HepG2 (cell line): Measurements from ENCODE around the gene C1orf116. TPM values are rescaled to one million over a fixed set of nuclear protein-coding genes. Genes with fewer than 3 reads are reported as not detected.

Source experiments
- CEBPG ChIP-seq: IDR thresholded peaks from 2 replicates; pipeline ENCODE4 v1.6.1; 2016
- GATAD2A ChIP-seq: IDR thresholded peaks from 2 replicates; pipeline ENCODE4 v1.6.1; 2016
- GFI1 ChIP-seq: sonication (generic); formaldehyde crosslinking; IDR thresholded peaks from 2 replicates; pipeline ENCODE4 v1.5.0; 2020; ENCODE audit warnings: missing genetic modification reagents, mild to moderate bottlenecking, borderline replicate concordance
- HOXA7 ChIP-seq: sonication (generic); formaldehyde crosslinking; IDR thresholded peaks from 2 replicates; pipeline ENCODE4 v1.8.1; 2022; ENCODE audit warnings: mild to moderate bottlenecking, missing genetic modification reagents, moderate library complexity
- JDP2 ChIP-seq: sonication (generic); formaldehyde crosslinking; IDR thresholded peaks from 2 replicates; pipeline ENCODE4 v1.8.1; 2022; ENCODE audit warnings: missing genetic modification reagents, borderline replicate concordance
- KLF11 ChIP-seq: IDR thresholded peaks from 2 replicates; pipeline ENCODE4 v1.6.1; 2016; ENCODE audit warnings: missing compliant biosample characterization
- KLF6 ChIP-seq: IDR thresholded peaks from 2 replicates; pipeline ENCODE4 v1.8.0; 2016; ENCODE audit warnings: missing biosample characterization, missing genetic modification reagents
- KMT2A ChIP-seq: sonication (generic); formaldehyde crosslinking; IDR thresholded peaks from 2 replicates; pipeline ENCODE4 v1.4.0; 2020; ENCODE audit warnings: missing genetic modification reagents
- MED8 ChIP-seq: sonication (generic); formaldehyde crosslinking; IDR thresholded peaks from 2 replicates; pipeline ENCODE4 v1.8.1; 2023; ENCODE audit warnings: mild to moderate bottlenecking, missing genetic modification reagents; ENCODE audit not compliant: insufficient replicate concordance
- ZBTB1 ChIP-seq: sonication (generic); formaldehyde crosslinking; IDR thresholded peaks from 2 replicates; pipeline ENCODE4 v1.4.0; 2020; ENCODE audit warnings: missing genetic modification reagents, borderline replicate concordance
- ZBTB21 ChIP-seq: sonication (generic); formaldehyde crosslinking; IDR thresholded peaks from 2 replicates; pipeline ENCODE4 v1.4.0; 2020; ENCODE audit warnings: missing genetic modification reagents
- ZNF10 ChIP-seq: sonication (generic); formaldehyde crosslinking; IDR thresholded peaks from 2 replicates; pipeline ENCODE4 v1.4.0; 2020; ENCODE audit warnings: mild to moderate bottlenecking, low read depth, missing genetic modification reagents, borderline replicate concordance
- ZNF703 ChIP-seq: sonication (generic); formaldehyde crosslinking; IDR thresholded peaks from 2 replicates; pipeline ENCODE4 v1.5.1; 2020; ENCODE audit warnings: missing genetic modification reagents, mild to moderate bottlenecking, moderate library complexity, borderline replicate concordance
- ZNF788 ChIP-seq: sonication (generic); formaldehyde crosslinking; IDR thresholded peaks from 2 replicates; pipeline ENCODE4 v1.5.0; 2020; ENCODE audit warnings: mild to moderate bottlenecking, missing genetic modification reagents, borderline replicate concordance
- ZNF816 ChIP-seq: sonication (generic); formaldehyde crosslinking; IDR thresholded peaks from 2 replicates; pipeline ENCODE4 v1.8.0; 2022; ENCODE audit warnings: missing genetic modification reagents, mild to moderate bottlenecking, borderline replicate concordance
- ZZZ3 ChIP-seq: sonication (generic); formaldehyde crosslinking; IDR thresholded peaks from 2 replicates; pipeline ENCODE4 v1.4.0; 2020; ENCODE audit warnings: missing genetic modification reagents, mild to moderate bottlenecking, borderline replicate concordance
- polyA plus RNA-seq, 8 experiments: library from polyadenylated mRNA; depleted of rRNA in 3 of 8; stranded (reverse) in 7 of 8; unstranded in 1 of 8; fragments of >200 nt; fragmentation: Illumina TruSeq in 4 of 8; extraction: Trizol in 4 of 8; gene quantifications; 2 replicates each; pipeline versions ENCODE4 v1.2.1 to v1.2.3, GENCODE V29; 2011 to 2016; ENCODE audit warnings: low read depth in 4 of 8, missing spikeins in 1 of 8, mixed read lengths in 1 of 8; ENCODE audit not compliant: insufficient read depth in 1 of 8
- total RNA-seq, 5 experiments: library from RNA; depleted of rRNA; stranded (reverse); fragments of >200 nt; fragmentation: Illumina TruSeq; extraction: Trizol; gene quantifications; 2 replicates each; pipeline ENCODE4 v1.2.3, GENCODE V29; 2016; ENCODE audit warnings: low read depth in 1 of 5
- TF ChIP-seq, protein P1 (sequence below): sonication (generic); formaldehyde crosslinking; IDR thresholded peaks from 2 replicates; pipeline ENCODE4 v1.5.0; 2020; ENCODE audit warnings: mild to moderate bottlenecking, missing genetic modification reagents
- TF ChIP-seq, protein P2 (sequence below): sonication (generic); formaldehyde crosslinking; conservative IDR thresholded peaks from 2 replicates; pipeline ENCODE4 v1.8.0; 2022; ENCODE audit warnings: missing genetic modification reagents
- TF ChIP-seq, protein P3 (sequence below): IDR thresholded peaks from 2 replicates; pipeline ENCODE4 v1.6.1; 2018; ENCODE audit warnings: missing genetic modification reagents, mild to moderate bottlenecking, missing compliant biosample characterization
- TF ChIP-seq, protein P4 (sequence below): sonication (generic); formaldehyde crosslinking; IDR thresholded peaks from 2 replicates; pipeline ENCODE4 v1.4.0; 2020; ENCODE audit warnings: missing genetic modification reagents, mild to moderate bottlenecking, borderline replicate concordance
- TF ChIP-seq, protein P5 (sequence below): sonication (generic); formaldehyde crosslinking; IDR thresholded peaks from 2 replicates; pipeline ENCODE4 v1.8.1; 2023; ENCODE audit warnings: mild to moderate bottlenecking, missing genetic modification reagents, borderline replicate concordance
- TF ChIP-seq, protein P6 (sequence below): sonication (generic); formaldehyde crosslinking; conservative IDR thresholded peaks from 2 replicates; pipeline ENCODE4 v1.8.0; 2022; ENCODE audit warnings: low read depth, missing genetic modification reagents

C1orf116 gene
- total and polyA plus RNA-seq, 2 of the 13 experiments (the other 11 are each of a cell fraction or from before 2014, with no cell fraction given): 0.51 to 0.95 TPM

DNA sequence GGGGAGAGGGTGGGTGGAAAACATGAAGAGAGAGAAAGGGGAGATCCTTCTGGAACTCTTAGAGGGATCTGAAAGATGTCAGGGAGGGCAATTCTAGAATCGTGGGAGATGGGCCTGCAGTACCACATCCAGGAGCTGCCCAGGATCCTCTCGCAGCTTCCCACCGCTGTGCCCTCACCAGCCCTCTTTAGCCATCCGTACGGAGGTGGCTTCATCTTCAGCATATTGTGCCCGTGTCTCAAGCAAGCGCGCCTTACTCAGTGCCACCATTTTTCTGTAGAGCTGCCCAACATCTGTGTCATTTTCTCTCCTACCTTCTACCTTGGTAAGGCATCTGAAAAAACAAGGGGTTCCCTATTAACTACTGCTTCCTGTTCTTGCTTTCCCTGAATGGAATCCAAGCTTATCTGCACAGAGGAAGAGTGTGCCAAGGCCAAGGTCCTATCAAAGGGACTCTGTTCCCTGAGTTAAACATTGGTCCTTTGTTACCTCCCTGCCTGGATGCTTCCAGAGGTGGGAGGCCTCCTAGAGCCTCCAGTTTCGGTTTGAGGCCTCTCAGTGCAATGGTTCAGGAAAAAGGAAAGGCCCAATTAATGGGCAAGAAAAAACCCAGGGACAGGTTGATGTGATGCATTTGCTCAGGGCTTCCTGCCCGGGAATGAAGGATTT is 23.2 kb downstream of the C1orf116 start (continued):
- TF ChIP-seq, protein P1, sequence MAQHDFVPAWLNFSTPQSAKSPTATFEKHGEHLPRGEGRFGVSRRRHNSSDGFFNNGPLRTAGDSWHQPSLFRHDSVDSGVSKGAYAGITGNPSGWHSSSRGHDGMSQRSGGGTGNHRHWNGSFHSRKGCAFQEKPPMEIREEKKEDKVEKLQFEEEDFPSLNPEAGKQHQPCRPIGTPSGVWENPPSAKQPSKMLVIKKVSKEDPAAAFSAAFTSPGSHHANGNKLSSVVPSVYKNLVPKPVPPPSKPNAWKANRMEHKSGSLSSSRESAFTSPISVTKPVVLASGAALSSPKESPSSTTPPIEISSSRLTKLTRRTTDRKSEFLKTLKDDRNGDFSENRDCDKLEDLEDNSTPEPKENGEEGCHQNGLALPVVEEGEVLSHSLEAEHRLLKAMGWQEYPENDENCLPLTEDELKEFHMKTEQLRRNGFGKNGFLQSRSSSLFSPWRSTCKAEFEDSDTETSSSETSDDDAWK (CRISPR knock-in tag): no peak
- no peak for TF ChIP-seq ZBTB21 (CRISPR knock-in tag)
- no peak; the same call in 1 of the 2 replicates for TF ChIP-seq ZNF788
- TF ChIP-seq, protein P2, sequence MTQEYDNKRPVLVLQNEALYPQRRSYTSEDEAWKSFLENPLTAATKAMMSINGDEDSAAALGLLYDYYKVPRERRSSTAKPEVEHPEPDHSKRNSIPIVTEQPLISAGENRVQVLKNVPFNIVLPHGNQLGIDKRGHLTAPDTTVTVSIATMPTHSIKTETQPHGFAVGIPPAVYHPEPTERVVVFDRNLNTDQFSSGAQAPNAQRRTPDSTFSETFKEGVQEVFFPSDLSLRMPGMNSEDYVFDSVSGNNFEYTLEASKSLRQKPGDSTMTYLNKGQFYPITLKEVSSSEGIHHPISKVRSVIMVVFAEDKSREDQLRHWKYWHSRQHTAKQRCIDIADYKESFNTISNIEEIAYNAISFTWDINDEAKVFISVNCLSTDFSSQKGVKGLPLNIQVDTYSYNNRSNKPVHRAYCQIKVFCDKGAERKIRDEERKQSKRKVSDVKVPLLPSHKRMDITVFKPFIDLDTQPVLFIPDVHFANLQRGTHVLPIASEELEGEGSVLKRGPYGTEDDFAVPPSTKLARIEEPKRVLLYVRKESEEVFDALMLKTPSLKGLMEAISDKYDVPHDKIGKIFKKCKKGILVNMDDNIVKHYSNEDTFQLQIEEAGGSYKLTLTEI (CRISPR knock-in tag): no peak
- no peak for TF ChIP-seq HOXA7
- no peak for TF ChIP-seq MED8 (CRISPR knock-in tag)
- TF ChIP-seq ZZZ3 (CRISPR knock-in tag): no peak
- no peak for TF ChIP-seq GFI1 (CRISPR knock-in tag)
- TF ChIP-seq, protein P3, sequence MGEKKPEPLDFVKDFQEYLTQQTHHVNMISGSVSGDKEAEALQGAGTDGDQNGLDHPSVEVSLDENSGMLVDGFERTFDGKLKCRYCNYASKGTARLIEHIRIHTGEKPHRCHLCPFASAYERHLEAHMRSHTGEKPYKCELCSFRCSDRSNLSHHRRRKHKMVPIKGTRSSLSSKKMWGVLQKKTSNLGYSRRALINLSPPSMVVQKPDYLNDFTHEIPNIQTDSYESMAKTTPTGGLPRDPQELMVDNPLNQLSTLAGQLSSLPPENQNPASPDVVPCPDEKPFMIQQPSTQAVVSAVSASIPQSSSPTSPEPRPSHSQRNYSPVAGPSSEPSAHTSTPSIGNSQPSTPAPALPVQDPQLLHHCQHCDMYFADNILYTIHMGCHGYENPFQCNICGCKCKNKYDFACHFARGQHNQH (CRISPR knock-in tag): peak; percentile 61
- TF ChIP-seq CEBPG (CRISPR knock-in tag): peak; percentile 45
- no peak for TF ChIP-seq ZNF10 (CRISPR knock-in tag)
- TF ChIP-seq, protein P4, sequence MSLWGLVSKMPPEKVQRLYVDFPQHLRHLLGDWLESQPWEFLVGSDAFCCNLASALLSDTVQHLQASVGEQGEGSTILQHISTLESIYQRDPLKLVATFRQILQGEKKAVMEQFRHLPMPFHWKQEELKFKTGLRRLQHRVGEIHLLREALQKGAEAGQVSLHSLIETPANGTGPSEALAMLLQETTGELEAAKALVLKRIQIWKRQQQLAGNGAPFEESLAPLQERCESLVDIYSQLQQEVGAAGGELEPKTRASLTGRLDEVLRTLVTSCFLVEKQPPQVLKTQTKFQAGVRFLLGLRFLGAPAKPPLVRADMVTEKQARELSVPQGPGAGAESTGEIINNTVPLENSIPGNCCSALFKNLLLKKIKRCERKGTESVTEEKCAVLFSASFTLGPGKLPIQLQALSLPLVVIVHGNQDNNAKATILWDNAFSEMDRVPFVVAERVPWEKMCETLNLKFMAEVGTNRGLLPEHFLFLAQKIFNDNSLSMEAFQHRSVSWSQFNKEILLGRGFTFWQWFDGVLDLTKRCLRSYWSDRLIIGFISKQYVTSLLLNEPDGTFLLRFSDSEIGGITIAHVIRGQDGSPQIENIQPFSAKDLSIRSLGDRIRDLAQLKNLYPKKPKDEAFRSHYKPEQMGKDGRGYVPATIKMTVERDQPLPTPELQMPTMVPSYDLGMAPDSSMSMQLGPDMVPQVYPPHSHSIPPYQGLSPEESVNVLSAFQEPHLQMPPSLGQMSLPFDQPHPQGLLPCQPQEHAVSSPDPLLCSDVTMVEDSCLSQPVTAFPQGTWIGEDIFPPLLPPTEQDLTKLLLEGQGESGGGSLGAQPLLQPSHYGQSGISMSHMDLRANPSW: no peak
- TF ChIP-seq, protein P5, sequence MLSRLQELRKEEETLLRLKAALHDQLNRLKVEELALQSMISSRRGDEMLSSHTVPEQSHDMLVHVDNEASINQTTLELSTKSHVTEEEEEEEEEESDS (CRISPR knock-in tag): no peak
- TF ChIP-seq KMT2A (CRISPR knock-in tag): no peak
- TF ChIP-seq ZBTB1 (CRISPR knock-in tag): no peak
- no peak for TF ChIP-seq KLF6 (CRISPR knock-in tag)
- TF ChIP-seq GATAD2A (CRISPR knock-in tag): peak; percentile 86
- TF ChIP-seq KLF11: peak; percentile 59; the same call in 1 of the 2 replicates
- TF ChIP-seq, protein P6, sequence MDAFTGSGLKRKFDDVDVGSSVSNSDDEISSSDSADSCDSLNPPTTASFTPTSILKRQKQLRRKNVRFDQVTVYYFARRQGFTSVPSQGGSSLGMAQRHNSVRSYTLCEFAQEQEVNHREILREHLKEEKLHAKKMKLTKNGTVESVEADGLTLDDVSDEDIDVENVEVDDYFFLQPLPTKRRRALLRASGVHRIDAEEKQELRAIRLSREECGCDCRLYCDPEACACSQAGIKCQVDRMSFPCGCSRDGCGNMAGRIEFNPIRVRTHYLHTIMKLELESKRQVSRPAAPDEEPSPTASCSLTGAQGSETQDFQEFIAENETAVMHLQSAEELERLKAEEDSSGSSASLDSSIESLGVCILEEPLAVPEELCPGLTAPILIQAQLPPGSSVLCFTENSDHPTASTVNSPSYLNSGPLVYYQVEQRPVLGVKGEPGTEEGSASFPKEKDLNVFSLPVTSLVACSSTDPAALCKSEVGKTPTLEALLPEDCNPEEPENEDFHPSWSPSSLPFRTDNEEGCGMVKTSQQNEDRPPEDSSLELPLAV: no peak
- no peak for TF ChIP-seq ZNF703 (CRISPR knock-in tag)
- no peak for TF ChIP-seq ZNF816 (CRISPR knock-in tag)
- no peak for TF ChIP-seq JDP2
